Right ventricle myocardium inferior (tissue), 1 donor: ENCODE measurements around the gene IRF1. TPM values are rescaled to one million over a fixed set of nuclear protein-coding genes. Genes with fewer than 3 reads are reported as not detected.
A peak's percentile ranks its signal among the peaks of the same experiment; 100 is the strongest.

Experiments used
- ATAC-seq: fragments of 200-7000 bp; cut with Tn5 transposase; one replicate; pipeline ENCODE4 v1.9.1; 2020; ENCODE audit warnings: mild to moderate bottlenecking, moderate library complexity
- DNase-seq: peaks from one replicate; pipeline ENCODE4 v3.0.0; 2021; ENCODE audit errors: missing footprints
- intact Hi-C: fragments of 100-400 bp; cut with DNase I; formaldehyde crosslinking; loops from one replicate; pipeline ENCODE4 v1.11.0; 2022
- total RNA-seq: library from RNA; stranded (reverse); fragmentation: NEBNext Ultra II Directional; extraction: Animal tissue kit (Norgen Biotek cat#: 25700); gene quantifications from one replicate; pipeline ENCODE4 v1.2.1, GENCODE V29; 2021
- donor health status: DM: no; HTN: yes; CAD: no; lungs with severe emphysema.

IRF1 gene
- total RNA-seq, 1 donor from 2014 or later: 12.7 TPM

- DNase-seq: no peak
- peak; percentile 43 for ATAC-seq
- intact Hi-C loops: loop anchor here (5.0 kb wide), 2 partner anchors 231 to 321 kb away; no protein-coding TSS in a partner anchor
These were observed 12.7 kb upstream of the IRF1 start for GRCh38 chr5:132503244-132503643.

- intact Hi-C loops: loop anchor here (1.0 to 5.0 kb wide), 3 partner anchors 116 to 320 kb away; no protein-coding TSS in a partner anchor
- ATAC-seq: no peak
- DNase-seq: no peak
These were observed 11.7 kb upstream of the IRF1 start for GRCh38 chr5:132501961-132502931.

GRCh38 chr5:132501629-132501956 lies 11.0 kb upstream of the IRF1 start:
- DNase-seq (no peak), ATAC-seq (no peak)
- intact Hi-C loops: loop anchor here (1.0 to 5.0 kb wide), 3 partner anchors 115 to 319 kb away; no protein-coding TSS in a partner anchor

GRCh38 chr5:132500931-132501628 lies 10.5 kb upstream of the IRF1 start:
- DNase-seq: peak; percentile 79
- intact Hi-C loops: loop anchor here (1.0 to 5.0 kb wide), 3 partner anchors 115 to 319 kb away; no protein-coding TSS in a partner anchor
- ATAC-seq: no peak

- intact Hi-C loops: loop anchor here (5.0 kb wide), 2 partner anchors 228 to 318 kb away; no protein-coding TSS in a partner anchor
- ATAC-seq (no peak), DNase-seq (no peak)
These were observed 9.8 kb upstream of the IRF1 start for GRCh38 chr5:132500244-132500930.

- DNase-seq (no peak), ATAC-seq (no peak)
- intact Hi-C loops: loop anchor here (5.0 to 10.0 kb wide), 3 partner anchors 205 to 317 kb away; partner anchors contain the start of gene SLC22A4
These were observed 9.1 kb upstream of the IRF1 start for GRCh38 chr5:132499440-132500243.

- ATAC-seq (no peak), DNase-seq (no peak)
- intact Hi-C loops: loop anchor here (10.0 kb wide), 1 partner anchor 204 kb away; the partner anchor contains the start of gene SLC22A4
These were observed 8.2 kb upstream of the IRF1 start for GRCh38 chr5:132498686-132499271.

GRCh38 chr5:132498152-132498551 lies 7.6 kb upstream of the IRF1 start:
- intact Hi-C loops: loop anchor here (10.0 kb wide), 1 partner anchor 203 kb away; the partner anchor contains the start of gene SLC22A4
- DNase-seq: no peak
- ATAC-seq: no peak

GRCh38 chr5:132497488-132497997 lies 7.0 kb upstream of the IRF1 start:
- intact Hi-C loops: loop anchor here (10.0 kb wide), 1 partner anchor 203 kb away; the partner anchor contains the start of gene SLC22A4

GRCh38 chr5:132496631-132497487 lies 6.3 kb upstream of the IRF1 start:
- peak; percentile 95 for DNase-seq
- intact Hi-C loops: loop anchor here (1.0 to 10.0 kb wide), 2 partner anchors 87 to 202 kb away; partner anchors contain the start of gene SLC22A4
- peak; percentile 79 for ATAC-seq

More at GRCh38 chr5:132497488-132497997, 7.0 kb upstream of the IRF1 start:
- ATAC-seq: peak; percentile 32
- DNase-seq: no peak

- peak; percentile 81 for ATAC-seq
- DNase-seq: peak; percentile 96
- intact Hi-C loops: loop anchor here (1.0 to 10.0 kb wide), 2 partner anchors 86 to 201 kb away; partner anchors contain the start of gene SLC22A4
These were observed 5.6 kb upstream of the IRF1 start for GRCh38 chr5:132496191-132496630.

- peak; percentile 94 for DNase-seq
- intact Hi-C loops: loop anchor here (1.0 to 10.0 kb wide), 3 partner anchors 31 to 201 kb away; partner anchors contain the start of gene SLC22A4
- ATAC-seq: peak; percentile 73
These were observed 5.2 kb upstream of the IRF1 start for GRCh38 chr5:132495667-132496190.

- DNase-seq: no peak
- ATAC-seq: no peak
- intact Hi-C loops: loop anchor here (10.0 kb wide), 1 partner anchor 199 kb away; the partner anchor contains the start of gene SLC22A4
These were observed 3.2 kb upstream of the IRF1 start for GRCh38 chr5:132493821-132494220.

- intact Hi-C loops: loop anchor here (10.0 kb wide), 1 partner anchor 198 kb away; the partner anchor contains the start of gene SLC22A4
- ATAC-seq: no peak
- no peak for DNase-seq
These were observed 2.7 kb upstream of the IRF1 start for GRCh38 chr5:132493241-132493640.

- intact Hi-C loops: loop anchor here (10.0 kb wide), 1 partner anchor 198 kb away; the partner anchor contains the start of gene SLC22A4
- no peak for DNase-seq
- no peak for ATAC-seq
These were observed 2.0 kb upstream of the IRF1 start for GRCh38 chr5:132492386-132493125.
